Neural crest cell (in vitro differentiated cells): ENCODE data around the gene RPUSD3. TPM values are rescaled to one million over a fixed set of nuclear protein-coding genes. Genes with fewer than 3 reads are reported as not detected.

Experiments used
- DNase-seq: peaks from one replicate; pipeline ENCODE4 v3.0.0; 2021; ENCODE audit warnings: low read depth, mixed read lengths, low spot score
- H3K27ac Mint-ChIP-seq: one replicate; pipeline ENCODE4 v1.8.0; 2021; ENCODE audit warnings: mild to moderate bottlenecking, mixed read lengths; ENCODE audit not compliant: unreplicated experiment
- H3K27me3 Mint-ChIP-seq: 2 replicates; pipeline ENCODE4 v1.8.0; 2021; ENCODE audit warnings: low read depth, mild to moderate bottlenecking, mixed read lengths
- H3K36me3 Mint-ChIP-seq: 2 replicates; pipeline ENCODE4 v1.8.0; 2021; ENCODE audit warnings: low read depth, mild to moderate bottlenecking, mixed read lengths
- H3K4me1 Mint-ChIP-seq: 2 replicates; pipeline ENCODE4 v1.8.0; 2021; ENCODE audit warnings: mixed read lengths
- H3K4me3 Mint-ChIP-seq: one replicate; pipeline ENCODE4 v1.8.0; 2021; ENCODE audit warnings: mild to moderate bottlenecking, mixed read lengths
- H3K9me3 Mint-ChIP-seq: 2 replicates; pipeline ENCODE4 v1.8.0; 2021; ENCODE audit warnings: mixed read lengths
- total RNA-seq: library from RNA; stranded (reverse); gene quantifications from 2 replicates; pipeline ENCODE4 v1.2.1, GENCODE V29; 2021
- TF ChIP-seq, protein P1 (sequence below): fragments of 200-600 bp; sonication (generic); conservative IDR thresholded peaks from 2 replicates; pipeline ENCODE4 v1.5.0; 2021; ENCODE audit warnings: antibody characterized with exemption, mild to moderate bottlenecking

Gene RPUSD3
- total RNA-seq, 1 donor from 2014 or later: 58.0 TPM

DNA sequence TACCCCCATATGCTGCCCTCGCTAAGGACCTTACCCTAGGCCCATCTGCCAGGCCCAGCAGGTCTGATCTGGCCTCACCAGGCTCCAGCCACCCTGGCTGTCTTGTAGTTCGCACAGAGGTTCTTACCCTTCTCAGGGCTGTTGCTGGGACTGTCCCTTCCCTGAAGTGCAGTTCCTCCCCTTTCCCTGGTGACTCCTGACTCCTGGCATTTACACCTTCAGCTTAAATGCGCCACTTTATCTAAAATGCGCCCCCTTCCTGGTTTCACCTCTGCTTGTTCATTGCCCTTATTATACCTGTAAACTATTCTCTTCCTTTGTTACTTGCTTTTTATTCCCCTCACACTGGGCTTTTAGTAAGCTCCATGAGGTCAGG lies 34.6 kb downstream of the RPUSD3 start:
- TF ChIP-seq, protein P1, sequence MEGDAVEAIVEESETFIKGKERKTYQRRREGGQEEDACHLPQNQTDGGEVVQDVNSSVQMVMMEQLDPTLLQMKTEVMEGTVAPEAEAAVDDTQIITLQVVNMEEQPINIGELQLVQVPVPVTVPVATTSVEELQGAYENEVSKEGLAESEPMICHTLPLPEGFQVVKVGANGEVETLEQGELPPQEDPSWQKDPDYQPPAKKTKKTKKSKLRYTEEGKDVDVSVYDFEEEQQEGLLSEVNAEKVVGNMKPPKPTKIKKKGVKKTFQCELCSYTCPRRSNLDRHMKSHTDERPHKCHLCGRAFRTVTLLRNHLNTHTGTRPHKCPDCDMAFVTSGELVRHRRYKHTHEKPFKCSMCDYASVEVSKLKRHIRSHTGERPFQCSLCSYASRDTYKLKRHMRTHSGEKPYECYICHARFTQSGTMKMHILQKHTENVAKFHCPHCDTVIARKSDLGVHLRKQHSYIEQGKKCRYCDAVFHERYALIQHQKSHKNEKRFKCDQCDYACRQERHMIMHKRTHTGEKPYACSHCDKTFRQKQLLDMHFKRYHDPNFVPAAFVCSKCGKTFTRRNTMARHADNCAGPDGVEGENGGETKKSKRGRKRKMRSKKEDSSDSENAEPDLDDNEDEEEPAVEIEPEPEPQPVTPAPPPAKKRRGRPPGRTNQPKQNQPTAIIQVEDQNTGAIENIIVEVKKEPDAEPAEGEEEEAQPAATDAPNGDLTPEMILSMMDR: no peak
- H3K4me1 Mint-ChIP-seq: peaks cover 28% of the 10 kb centered on the region
- peak overlapping the region; percentile 86 for H3K4me3 Mint-ChIP-seq
- no peaks in the 10 kb centered on the region for H3K27me3 Mint-ChIP-seq
- peak overlapping the region; percentile 13 for H3K27ac Mint-ChIP-seq
- no peaks in the 10 kb centered on the region for H3K9me3 Mint-ChIP-seq
- H3K36me3 Mint-ChIP-seq: peaks cover 2% of the 10 kb centered on the region
- DNase-seq: no peak

DNA sequence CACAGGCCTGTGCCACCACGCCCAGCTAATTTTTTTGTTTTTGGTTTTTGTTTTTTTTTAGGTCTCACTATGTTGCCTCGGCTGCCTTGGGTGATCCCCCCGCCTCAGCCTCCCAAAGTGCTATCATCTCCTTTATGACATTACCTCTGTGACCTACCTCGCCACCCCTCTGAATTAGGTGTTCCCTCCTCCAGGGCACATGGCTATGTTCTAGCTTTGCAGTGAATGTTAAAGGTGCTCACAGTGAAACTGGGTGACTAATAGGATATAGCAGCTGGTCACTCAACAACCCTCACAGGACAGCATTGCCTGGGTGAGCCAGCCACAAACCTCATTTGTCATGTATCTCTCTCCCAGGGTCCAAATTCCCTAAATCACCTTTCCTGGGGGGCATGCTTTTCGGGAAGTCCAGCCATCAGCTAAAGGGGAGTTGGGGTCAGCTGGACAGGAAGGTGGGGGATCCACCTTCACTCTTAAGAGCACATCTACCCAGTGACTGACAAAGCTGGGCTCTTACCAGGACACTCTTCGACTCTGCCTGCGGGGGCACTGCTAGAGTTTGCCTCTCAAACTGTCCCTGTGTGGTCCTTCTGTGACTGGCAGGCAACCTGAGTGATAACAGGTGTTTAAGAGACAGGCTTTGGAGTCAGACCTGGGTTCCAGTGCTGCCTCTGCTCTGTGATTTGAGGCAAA lies 35.3 kb downstream of the RPUSD3 start:
- Mint-ChIP-seq H3K27ac (no peak overlapping the region), H3K36me3 (peaks cover 9% of the 10 kb centered on the region), H3K27me3 (no peaks in the 10 kb centered on the region), H3K4me1 (peaks cover 28% of the 10 kb centered on the region), H3K9me3 (no peaks in the 10 kb centered on the region), H3K4me3 (peak overlapping the region; percentile 86)
- TF ChIP-seq, protein P1: peak; percentile 44
- DNase-seq: no peak

DNA sequence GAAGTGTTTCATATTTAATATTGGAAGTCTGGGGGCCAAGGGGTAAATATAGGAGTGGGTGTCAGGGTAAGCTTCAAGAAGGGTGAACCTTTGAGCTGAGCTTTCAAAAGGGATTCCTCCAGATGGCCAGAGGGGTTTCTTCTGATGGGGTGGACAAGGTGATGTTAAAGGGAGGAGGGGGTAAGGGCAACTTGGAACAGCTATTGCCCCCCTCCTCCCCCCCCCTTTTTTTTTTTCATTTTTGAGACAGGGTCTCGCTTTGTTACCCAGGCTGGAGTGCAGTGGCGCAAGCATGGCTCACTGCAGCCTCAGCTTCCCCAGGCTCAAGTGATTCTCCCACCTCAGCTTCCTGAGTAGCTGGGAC lies 35.8 kb downstream of the RPUSD3 start:
- Mint-ChIP-seq H3K4me1 (peaks cover 28% of the 10 kb centered on the region), H3K36me3 (peaks cover 14% of the 10 kb centered on the region), H3K9me3 (no peaks in the 10 kb centered on the region), H3K27ac (no peak overlapping the region), H3K4me3 (peak overlapping the region; percentile 66), H3K27me3 (no peaks in the 10 kb centered on the region)
- TF ChIP-seq, protein P1: no peak
- DNase-seq: no peak

DNA sequence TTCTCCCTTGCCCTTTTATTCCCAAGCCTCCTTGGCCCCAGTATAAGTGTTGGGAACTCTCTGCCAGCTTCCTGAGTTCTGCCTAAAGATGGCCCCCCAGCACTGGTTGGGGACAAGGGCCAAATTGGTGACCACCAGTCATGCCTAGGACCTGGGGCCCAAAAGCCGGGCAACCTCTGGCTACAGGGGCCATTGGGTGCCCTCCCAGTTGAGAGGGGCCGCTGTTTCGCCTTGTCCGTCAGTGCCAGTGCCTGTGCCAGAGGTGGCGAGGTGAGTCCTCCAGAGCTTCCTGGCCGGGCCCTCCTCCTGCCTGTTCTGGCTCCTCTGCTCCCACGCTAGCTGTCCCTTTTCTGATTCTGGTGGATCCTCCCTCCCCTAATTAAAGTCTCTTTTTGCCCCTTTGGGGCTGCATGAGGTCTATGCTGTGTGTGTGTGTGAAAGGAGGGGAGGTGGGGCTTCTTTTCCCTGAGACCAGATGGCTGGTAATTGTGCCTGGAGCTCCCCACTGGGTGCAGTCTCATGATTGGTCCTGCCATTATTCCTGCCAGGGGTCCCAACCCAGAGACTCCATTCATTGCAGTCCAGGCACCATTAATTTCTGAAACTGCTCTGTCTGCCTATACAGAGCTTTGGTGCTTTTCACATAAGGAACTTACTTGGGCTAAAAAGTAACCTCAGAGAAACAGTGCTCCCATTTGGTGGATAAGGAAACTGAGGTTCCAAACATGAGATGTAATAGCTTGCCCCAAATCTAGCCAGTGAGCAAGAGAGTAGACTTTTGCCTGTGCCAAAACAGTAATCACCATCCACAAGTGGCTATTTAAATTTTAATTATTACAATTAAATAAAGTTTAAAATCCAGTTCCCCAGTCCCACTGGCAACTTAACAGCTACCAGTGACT lies 36.9 kb downstream of the RPUSD3 start:
- Mint-ChIP-seq H3K27ac (no peak overlapping the region), H3K4me3 (no peak overlapping the region), H3K4me1 (peaks cover 28% of the 10 kb centered on the region), H3K27me3 (no peaks in the 10 kb centered on the region), H3K36me3 (peaks cover 15% of the 10 kb centered on the region), H3K9me3 (no peaks in the 10 kb centered on the region)
- TF ChIP-seq, protein P1: no peak
- no peak for DNase-seq

DNA sequence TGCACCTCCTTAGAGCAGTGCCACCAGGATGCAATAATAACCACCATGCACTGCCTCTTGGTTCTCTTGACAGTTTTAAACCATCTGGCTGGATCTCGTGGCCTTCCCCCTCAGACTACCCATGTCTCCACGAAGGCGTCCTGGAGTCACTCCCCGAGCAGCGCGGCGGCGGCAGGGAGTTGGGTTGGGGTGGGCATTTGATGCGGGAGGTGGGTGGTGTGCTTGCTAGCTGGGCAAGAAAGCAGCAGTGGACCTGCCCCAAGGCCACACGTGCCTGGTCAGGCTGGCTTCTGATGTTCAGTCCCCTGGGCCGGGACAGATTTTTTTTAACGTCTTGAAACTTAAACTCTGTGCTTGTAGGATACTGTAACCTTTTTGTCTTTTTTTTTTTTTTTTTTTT lies 37.7 kb downstream of the RPUSD3 start:
- no peaks in the 10 kb centered on the region for H3K27me3 Mint-ChIP-seq
- peaks cover 21% of the 10 kb centered on the region for H3K4me1 Mint-ChIP-seq
- DNase-seq: no peak
- TF ChIP-seq, protein P1: no peak
- no peak overlapping the region for H3K4me3 Mint-ChIP-seq
- no peak overlapping the region for H3K27ac Mint-ChIP-seq
- peaks cover 15% of the 10 kb centered on the region for H3K36me3 Mint-ChIP-seq
- H3K9me3 Mint-ChIP-seq: no peaks in the 10 kb centered on the region
